GM13977 (cell line): Measurements from ENCODE around the gene RASAL2.

Experiments
- DNase-seq: peaks from one replicate; pipeline ENCODE4 v3.0.0; 2012; ENCODE audit warnings: low spot score
- in situ Hi-C: fragments of 300-500 bp; cut with MboI; formaldehyde crosslinking; loops from one replicate; pipeline ENCODE4 v1.12.0; 2022; ENCODE audit warnings: low sequenced_read_pairs, low pct_unique_long_range_greater_than_20kb, mixed read lengths, inconsistent platforms; ENCODE audit not compliant: unreplicated experiment
- TF ChIP-seq, protein P1 (sequence below): IDR thresholded peaks from 2 replicates; pipeline ENCODE4 v1.5.1; 2012; ENCODE audit warnings: mild to moderate bottlenecking, control low read depth; ENCODE audit not compliant: insufficient read depth; ENCODE audit errors: extremely low read depth, missing control alignments

Gene RASAL2

GRCh38 chr1:178096421-178096820 is 2.5 kb downstream of the RASAL2 start:
- no peak for DNase-seq
- TF ChIP-seq, protein P1, sequence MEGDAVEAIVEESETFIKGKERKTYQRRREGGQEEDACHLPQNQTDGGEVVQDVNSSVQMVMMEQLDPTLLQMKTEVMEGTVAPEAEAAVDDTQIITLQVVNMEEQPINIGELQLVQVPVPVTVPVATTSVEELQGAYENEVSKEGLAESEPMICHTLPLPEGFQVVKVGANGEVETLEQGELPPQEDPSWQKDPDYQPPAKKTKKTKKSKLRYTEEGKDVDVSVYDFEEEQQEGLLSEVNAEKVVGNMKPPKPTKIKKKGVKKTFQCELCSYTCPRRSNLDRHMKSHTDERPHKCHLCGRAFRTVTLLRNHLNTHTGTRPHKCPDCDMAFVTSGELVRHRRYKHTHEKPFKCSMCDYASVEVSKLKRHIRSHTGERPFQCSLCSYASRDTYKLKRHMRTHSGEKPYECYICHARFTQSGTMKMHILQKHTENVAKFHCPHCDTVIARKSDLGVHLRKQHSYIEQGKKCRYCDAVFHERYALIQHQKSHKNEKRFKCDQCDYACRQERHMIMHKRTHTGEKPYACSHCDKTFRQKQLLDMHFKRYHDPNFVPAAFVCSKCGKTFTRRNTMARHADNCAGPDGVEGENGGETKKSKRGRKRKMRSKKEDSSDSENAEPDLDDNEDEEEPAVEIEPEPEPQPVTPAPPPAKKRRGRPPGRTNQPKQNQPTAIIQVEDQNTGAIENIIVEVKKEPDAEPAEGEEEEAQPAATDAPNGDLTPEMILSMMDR: no peak
- in situ Hi-C loops: no loop called here

DNA sequence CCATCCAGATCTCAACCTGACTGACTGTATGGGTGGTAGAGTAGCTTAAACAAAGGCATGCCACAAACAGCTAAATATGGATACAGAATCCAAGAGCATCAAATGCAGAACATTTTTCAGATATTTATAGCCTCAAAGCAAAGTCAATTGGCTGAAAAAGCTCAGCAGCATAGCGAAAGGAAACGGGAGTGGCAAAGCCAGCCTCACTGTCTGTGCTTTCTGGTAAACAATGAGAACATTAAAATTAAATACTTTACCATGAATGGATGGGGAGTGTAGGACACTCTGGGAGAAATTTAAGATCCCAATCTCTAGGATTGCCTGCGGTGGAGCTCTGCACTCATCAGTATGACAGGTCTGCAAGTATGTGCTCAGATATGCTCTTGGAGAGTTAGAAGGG is 4.4 kb downstream of the RASAL2 start:
- TF ChIP-seq, protein P1: no peak
- in situ Hi-C loops: no loop called here
- no peak for DNase-seq

- in situ Hi-C loops: no loop called here
- TF ChIP-seq, protein P1: no peak
- DNase-seq: no peak
Measured at GRCh38 chr1:178101266-178101630, 7.3 kb downstream of the RASAL2 start.

- in situ Hi-C loops: no loop called here
- no peak for DNase-seq
- TF ChIP-seq, protein P1: no peak
Measured at GRCh38 chr1:178101654-178102053, 7.8 kb downstream of the RASAL2 start.

DNA sequence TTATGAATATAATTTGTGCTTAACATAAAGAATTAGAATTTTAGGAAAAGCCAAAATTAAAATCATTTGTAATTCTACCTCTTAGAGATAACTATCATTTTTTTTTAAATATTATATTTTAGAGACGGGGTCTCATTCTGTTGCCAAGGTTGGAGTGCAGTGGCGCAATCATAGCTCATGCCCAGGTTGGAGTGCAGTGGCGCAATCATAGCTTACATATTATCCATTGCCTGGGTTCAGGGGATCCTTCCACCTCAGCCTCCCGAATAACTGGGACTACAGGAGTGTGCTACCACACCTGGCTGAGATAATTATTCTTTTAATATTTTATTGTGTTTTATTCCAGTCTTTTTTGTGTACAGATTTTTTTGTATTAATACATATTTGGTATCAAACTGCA is 8.3 kb downstream of the RASAL2 start:
- no peak for DNase-seq
- TF ChIP-seq, protein P1: no peak
- in situ Hi-C loops: no loop called here

DNA sequence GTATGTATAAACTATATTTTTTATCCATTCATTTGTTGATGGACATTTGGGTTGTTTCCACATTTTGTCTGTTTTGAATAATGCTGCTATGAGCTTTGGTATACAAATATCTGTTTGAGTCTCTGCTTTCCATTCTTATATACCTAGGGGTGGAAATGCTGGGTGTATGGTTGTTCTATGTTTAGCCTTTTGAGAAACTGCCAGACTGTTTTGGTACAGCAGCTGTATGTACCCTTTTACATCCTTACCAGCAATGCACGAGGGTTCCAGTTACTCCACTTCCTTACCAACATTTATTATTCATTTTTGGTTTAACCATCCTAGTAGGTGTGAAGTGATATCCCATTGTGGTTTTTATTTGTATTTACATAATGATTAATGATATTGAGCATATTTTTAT is 13.9 kb downstream of the RASAL2 start:
- no peak for DNase-seq
- in situ Hi-C loops: no loop called here
- TF ChIP-seq, protein P1: no peak
